ACC112 (cell line): ENCODE data around the gene TMLHE.
"Not testable (repeated sequence)": the region's sequence is repeated elsewhere in the genome, so short reads cannot be mapped to it uniquely, and the experiment has no call there.

Experiments
- H2AFZ ChIP-seq: fragments of 200-600 bp; sonication (generic); one replicate; pipeline ENCODE4 v1.6.0; 2017; ENCODE audit warnings: antibody characterized with exemption, low read length; ENCODE audit not compliant: unreplicated experiment
- H3K27ac ChIP-seq: fragments of 200-600 bp; sonication (generic); 2 replicates; pipeline ENCODE4 v1.5.1; 2014; ENCODE audit warnings: low read depth, mild to moderate bottlenecking, antibody characterized with exemption, low read length, moderate library complexity
- H3K27me3 ChIP-seq: fragments of 200-600 bp; sonication (generic); 2 replicates; pipeline ENCODE4 v1.6.1; 2014; ENCODE audit warnings: mild to moderate bottlenecking, antibody characterized with exemption, low read length, moderate library complexity, mixed read lengths; ENCODE audit not compliant: insufficient read depth
- H3K36me3 ChIP-seq: fragments of 200-600 bp; sonication (generic); 2 replicates; pipeline ENCODE4 v1.6.1; 2016; ENCODE audit warnings: mild to moderate bottlenecking, antibody characterized with exemption, low read length, moderate library complexity, mixed read lengths; ENCODE audit not compliant: insufficient read depth
- H3K4me1 ChIP-seq: fragments of 200-600 bp; sonication (generic); one replicate; pipeline ENCODE4 v1.6.1; 2016; ENCODE audit warnings: low read length, mixed read lengths; ENCODE audit not compliant: insufficient read depth, unreplicated experiment, control insufficient read depth
- H3K4me3 ChIP-seq: fragments of 200-600 bp; sonication (generic); 2 replicates; pipeline ENCODE4 v1.5.1; 2014; ENCODE audit warnings: mild to moderate bottlenecking, low read depth, low read length
- H3K79me2 ChIP-seq: fragments of 200-600 bp; sonication (generic); one replicate; pipeline ENCODE4 v1.6.0; 2016; ENCODE audit warnings: low read length; ENCODE audit not compliant: control insufficient read depth, unreplicated experiment, insufficient read depth

The TMLHE gene

DNA sequence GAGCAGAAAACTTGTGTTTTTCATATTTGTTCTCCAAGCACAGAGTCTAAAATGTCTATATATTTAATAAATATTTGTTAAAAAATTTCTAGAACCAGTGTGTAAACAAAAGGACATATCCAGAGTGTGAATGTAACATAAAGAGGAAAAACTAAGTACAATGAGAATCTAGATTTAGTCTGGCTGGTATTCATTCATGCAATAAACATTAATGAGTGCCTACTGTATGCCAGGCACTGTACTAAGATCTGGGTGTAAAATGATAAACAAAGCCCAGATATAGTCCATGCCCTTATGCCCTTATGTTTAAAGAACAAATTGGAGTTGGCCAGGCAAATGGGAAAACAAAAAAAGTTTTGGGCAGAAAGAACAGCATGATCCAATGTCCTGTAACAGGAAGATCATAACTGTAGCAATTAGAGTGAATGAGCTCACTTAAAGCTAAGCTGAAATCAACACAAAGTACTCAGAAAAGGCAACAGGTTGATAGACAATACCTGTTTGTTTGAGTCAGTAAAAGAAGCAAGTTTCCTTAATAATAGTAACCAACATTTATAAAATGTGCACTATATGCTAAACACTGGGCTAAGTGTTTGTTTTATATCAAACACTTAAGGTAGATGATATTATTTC is 1.3 kb upstream of the TMLHE start:
- H2AFZ ChIP-seq: no peak overlapping the region

DNA sequence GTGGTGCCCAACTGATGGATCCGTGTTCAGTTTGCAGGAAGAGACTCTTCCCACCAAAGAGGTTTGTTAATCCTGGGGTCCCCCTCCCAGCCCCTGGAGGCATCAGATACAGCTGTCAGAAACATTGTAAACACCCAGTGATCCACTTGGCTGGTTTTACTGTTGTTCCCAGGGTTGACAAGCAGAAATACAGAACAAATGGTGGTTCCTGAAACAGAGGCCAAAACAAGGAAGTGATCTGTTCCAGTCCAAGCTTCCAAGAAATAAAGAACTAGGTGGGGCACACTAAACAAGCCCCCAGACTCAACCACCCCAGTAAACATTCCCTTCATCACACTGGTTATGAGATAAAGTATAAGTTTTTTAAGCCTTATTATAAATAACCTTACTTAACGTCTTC is 1.4 kb downstream of the TMLHE start:
- H3K79me2 ChIP-seq: peaks cover 31% of the 10 kb centered on the region
- no peak overlapping the region for H2AFZ ChIP-seq
- peak overlapping the region; percentile 57; the same call in 1 of the 2 replicates for H3K27ac ChIP-seq
- H3K4me1 ChIP-seq: peaks cover 2% of the 10 kb centered on the region
- H3K27me3 ChIP-seq: no peaks in the 10 kb centered on the region
- peak overlapping the region; percentile 91 for H3K4me3 ChIP-seq
- no peaks in the 10 kb centered on the region for H3K36me3 ChIP-seq

More for the DNA sequence above, 1.3 kb upstream of the TMLHE start:
- no peak overlapping the region for H3K4me3 ChIP-seq
- no peaks in the 10 kb centered on the region for H3K27me3 ChIP-seq
- no peaks in the 10 kb centered on the region for H3K36me3 ChIP-seq
- peaks cover 16% of the 10 kb centered on the region for H3K79me2 ChIP-seq
- H3K27ac ChIP-seq: no peak overlapping the region
- peaks cover 2% of the 10 kb centered on the region for H3K4me1 ChIP-seq

GRCh38 chrX:155592981-155593380 is 19.8 kb downstream of the TMLHE start:
- no peak overlapping the region for H2AFZ ChIP-seq
- H3K36me3 ChIP-seq: 0 out of 2 replicates have a peak, but pooled peaks cover 4% of the 10 kb centered on the region
- H3K79me2 ChIP-seq: peaks cover 3% of the 10 kb centered on the region
- H3K27ac ChIP-seq: no peak overlapping the region
- no peaks in the 10 kb centered on the region for H3K4me1 ChIP-seq
- no peaks in the 10 kb centered on the region for H3K27me3 ChIP-seq
- no peak overlapping the region for H3K4me3 ChIP-seq

- H3K79me2 ChIP-seq: peaks cover 3% of the 10 kb centered on the region
- H3K36me3 ChIP-seq: 0 out of 2 replicates have a peak, but pooled peaks cover 4% of the 10 kb centered on the region
- no peak overlapping the region for H3K27ac ChIP-seq
- no peaks in the 10 kb centered on the region for H3K27me3 ChIP-seq
- no peaks in the 10 kb centered on the region for H3K4me1 ChIP-seq
- no peak overlapping the region for H2AFZ ChIP-seq
- no peak overlapping the region for H3K4me3 ChIP-seq
Observed at GRCh38 chrX:155592331-155592730, 20.4 kb downstream of the TMLHE start.

DNA sequence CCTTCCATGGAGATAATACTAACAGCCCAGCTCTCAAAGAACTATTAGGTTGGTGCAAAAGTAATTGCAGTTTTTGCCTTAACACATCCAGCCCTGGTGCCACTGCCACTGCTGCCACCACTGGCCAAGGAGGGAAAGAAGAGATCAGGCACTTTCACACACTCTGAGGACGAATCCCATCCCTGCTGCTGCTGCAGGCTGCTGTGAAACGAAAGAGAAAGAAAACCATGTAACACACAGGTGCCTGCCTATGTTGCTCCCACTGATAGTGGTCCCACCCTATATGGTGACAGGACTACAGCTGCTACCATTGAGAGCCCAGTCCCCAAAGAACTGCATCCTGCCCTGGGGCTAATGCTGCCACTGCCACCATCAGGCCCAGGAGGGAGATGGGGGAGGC is 35.1 kb downstream of the TMLHE start:
- no peak overlapping the region for H3K4me3 ChIP-seq
- peaks cover 17% of the 10 kb centered on the region for H3K79me2 ChIP-seq
- H3K27me3 ChIP-seq: no peaks in the 10 kb centered on the region
- no peaks in the 10 kb centered on the region for H3K36me3 ChIP-seq
- no peak overlapping the region for H3K27ac ChIP-seq
- H2AFZ ChIP-seq: no peak overlapping the region
- H3K4me1 ChIP-seq: no peaks in the 10 kb centered on the region

DNA sequence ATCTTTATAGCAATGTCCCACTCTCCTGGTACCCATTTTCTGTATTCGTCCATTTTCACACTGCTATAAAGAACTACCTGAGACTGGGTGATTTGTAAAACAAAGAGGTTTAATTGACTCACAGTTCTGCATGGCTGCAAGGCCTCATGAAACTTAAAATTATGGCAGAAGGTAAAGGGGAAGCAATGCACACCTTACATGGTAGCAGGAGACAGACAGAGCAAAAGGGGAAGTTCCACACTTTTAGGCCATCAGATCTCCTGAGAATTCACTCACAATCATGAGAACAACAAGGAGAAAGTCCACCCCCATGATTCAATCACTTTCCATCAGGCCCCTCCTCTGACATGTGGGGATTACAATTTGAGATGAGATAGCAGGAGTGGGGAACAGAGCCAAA is 49.7 kb downstream of the TMLHE start:
- Histone ChIP-seq H3K36me3 (no peaks in the 10 kb centered on the region), H3K27me3 (no peaks in the 10 kb centered on the region), H3K79me2 (no peaks in the 10 kb centered on the region), H3K4me3 (no peak overlapping the region), H3K27ac (no peak overlapping the region), H2AFZ (no peak overlapping the region), H3K4me1 (no peaks in the 10 kb centered on the region)

- no peaks in the 10 kb centered on the region for H3K27me3 ChIP-seq
- H3K4me1 ChIP-seq: no peaks in the 10 kb centered on the region
- no peak overlapping the region for H2AFZ ChIP-seq
- no peaks in the 10 kb centered on the region for H3K79me2 ChIP-seq
- no peak overlapping the region for H3K27ac ChIP-seq
- H3K4me3 ChIP-seq: no peak overlapping the region
- H3K36me3 ChIP-seq: peaks cover 14% of the 10 kb centered on the region; the same call in 1 of the 2 replicates
Observed at GRCh38 chrX:155544881-155545280, 67.9 kb downstream of the TMLHE start.

GRCh38 chrX:155535866-155536265 is 76.9 kb downstream of the TMLHE start:
- no peak overlapping the region for H3K27ac ChIP-seq
- no peaks in the 10 kb centered on the region for H3K79me2 ChIP-seq
- H3K4me1 ChIP-seq: peaks cover 2% of the 10 kb centered on the region
- H3K36me3 ChIP-seq: no peaks in the 10 kb centered on the region
- H3K27me3 ChIP-seq: no peaks in the 10 kb centered on the region
- H3K4me3 ChIP-seq: no peak overlapping the region
- no peak overlapping the region for H2AFZ ChIP-seq

GRCh38 chrX:155534800-155535199 is 78.0 kb downstream of the TMLHE start:
- H3K79me2 ChIP-seq: no peaks in the 10 kb centered on the region
- H2AFZ ChIP-seq: no peak overlapping the region
- H3K27me3 ChIP-seq: no peaks in the 10 kb centered on the region
- H3K4me1 ChIP-seq: peaks cover 2% of the 10 kb centered on the region
- H3K27ac ChIP-seq: no peak overlapping the region
- no peak overlapping the region for H3K4me3 ChIP-seq
- no peaks in the 10 kb centered on the region for H3K36me3 ChIP-seq

GRCh38 chrX:155527023-155527422 is 85.7 kb downstream of the TMLHE start:
- not testable (repeated sequence) for H3K27me3 ChIP-seq, H2AFZ ChIP-seq, H3K4me3 ChIP-seq, H3K4me1 ChIP-seq, H3K27ac ChIP-seq, H3K79me2 ChIP-seq
- H3K36me3 ChIP-seq: peaks cover 20% of the 10 kb centered on the region; the same call in 1 of the 2 replicates

- Histone ChIP-seq H3K4me1 (no peaks in the 10 kb centered on the region), H3K36me3 (peaks cover 7% of the 10 kb centered on the region; the same call in 1 of the 2 replicates), H3K27ac (no peak overlapping the region), H3K27me3 (no peaks in the 10 kb centered on the region), H3K79me2 (no peaks in the 10 kb centered on the region), H3K4me3 (no peak overlapping the region), H2AFZ (no peak overlapping the region)
Observed at GRCh38 chrX:155514225-155514624, 98.5 kb downstream of the TMLHE start.
